Vagina (tissue), 2 donors: ENCODE results near the gene ARL3.

ENCODE experiments used
- POLR2A ChIP-seq, 2 donors: fragments of 450-650 bp; IDR thresholded peaks; one replicate each; pipeline ENCODE4 v1.6.1; 2017; ENCODE audit warnings: antibody characterized with exemption in 2 of 2, mild to moderate bottlenecking in 2 of 2, moderate library complexity in 2 of 2
- POLR2AphosphoS5 ChIP-seq, 2 donors: sonication (generic); formaldehyde crosslinking; IDR thresholded peaks; one replicate each; pipeline ENCODE4 v1.9.0; 2017; ENCODE audit warnings: antibody characterized with exemption in 2 of 2, mild to moderate bottlenecking in 2 of 2, low read depth in 1 of 2; ENCODE audit not compliant: insufficient read depth in 1 of 2
- TF ChIP-seq, protein P1 (sequence below), 3 experiments: fragments of 450-650 bp in 2 of 3; fragments of 200-600 bp in 1 of 3; sonication (generic) in 1 of 3; IDR thresholded peaks; one replicate each; pipeline ENCODE4 v1.5.1; 2017 to 2019; ENCODE audit warnings: antibody characterized with exemption in 3 of 3, mild to moderate bottlenecking in 2 of 3, moderate library complexity in 2 of 3

DNA sequence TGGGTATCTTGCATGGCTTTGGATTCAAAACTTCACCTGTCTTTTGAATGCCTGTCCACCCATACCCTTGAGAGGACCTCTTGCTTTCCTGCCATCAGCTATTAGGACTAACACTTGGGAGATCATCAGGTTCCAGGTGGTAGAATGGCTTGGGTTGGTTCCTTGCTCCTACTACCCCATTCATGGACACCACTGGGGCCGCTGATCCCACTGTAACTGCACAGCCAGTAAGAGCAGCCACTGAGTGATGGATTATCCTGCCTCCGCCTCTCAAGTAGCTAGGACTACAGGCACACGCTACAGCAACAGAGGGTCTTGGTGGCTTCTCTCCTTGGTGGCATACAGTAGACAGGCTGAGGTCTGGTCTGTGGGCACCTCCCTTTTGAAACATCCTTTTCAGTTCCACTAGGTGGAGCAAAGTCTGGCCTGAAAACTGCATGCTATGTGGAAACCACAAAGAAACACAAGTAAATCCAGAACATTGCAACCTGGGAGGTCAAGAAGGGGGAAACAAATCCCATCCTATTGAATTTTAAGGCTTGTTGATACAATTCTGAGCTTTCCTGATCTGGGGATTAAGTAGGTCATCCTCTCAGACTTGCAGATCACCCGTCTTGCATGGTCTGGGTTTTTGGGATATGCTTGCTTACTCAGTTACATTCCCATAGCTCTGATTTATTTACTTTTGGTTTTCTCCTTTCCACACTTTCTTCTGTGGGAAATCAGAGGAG, 38.9 kb upstream of the ARL3 start:
- TF ChIP-seq, protein P1, sequence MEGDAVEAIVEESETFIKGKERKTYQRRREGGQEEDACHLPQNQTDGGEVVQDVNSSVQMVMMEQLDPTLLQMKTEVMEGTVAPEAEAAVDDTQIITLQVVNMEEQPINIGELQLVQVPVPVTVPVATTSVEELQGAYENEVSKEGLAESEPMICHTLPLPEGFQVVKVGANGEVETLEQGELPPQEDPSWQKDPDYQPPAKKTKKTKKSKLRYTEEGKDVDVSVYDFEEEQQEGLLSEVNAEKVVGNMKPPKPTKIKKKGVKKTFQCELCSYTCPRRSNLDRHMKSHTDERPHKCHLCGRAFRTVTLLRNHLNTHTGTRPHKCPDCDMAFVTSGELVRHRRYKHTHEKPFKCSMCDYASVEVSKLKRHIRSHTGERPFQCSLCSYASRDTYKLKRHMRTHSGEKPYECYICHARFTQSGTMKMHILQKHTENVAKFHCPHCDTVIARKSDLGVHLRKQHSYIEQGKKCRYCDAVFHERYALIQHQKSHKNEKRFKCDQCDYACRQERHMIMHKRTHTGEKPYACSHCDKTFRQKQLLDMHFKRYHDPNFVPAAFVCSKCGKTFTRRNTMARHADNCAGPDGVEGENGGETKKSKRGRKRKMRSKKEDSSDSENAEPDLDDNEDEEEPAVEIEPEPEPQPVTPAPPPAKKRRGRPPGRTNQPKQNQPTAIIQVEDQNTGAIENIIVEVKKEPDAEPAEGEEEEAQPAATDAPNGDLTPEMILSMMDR (IDR thresholded peaks at IDR 0.05), result peak in 2 of 3 experiments; percentile 35 to 55
- TF ChIP-seq POLR2AphosphoS5 (IDR thresholded peaks at IDR 0.05; ENCODE audit: insufficient read depth in 1 of 2, low read depth in 1 of 2) (no peak), POLR2A (IDR thresholded peaks at IDR 0.05) (no peak)
